ENCODE data around the gene FAM47E. TPM values are rescaled to one million over a fixed set of nuclear protein-coding genes. Genes with fewer than 3 reads are reported as not detected.

The FAM47E gene
- total and polyA plus RNA-seq, 4 donors: 0.85 to 2.5 (median 1.7) TPM

DNA sequence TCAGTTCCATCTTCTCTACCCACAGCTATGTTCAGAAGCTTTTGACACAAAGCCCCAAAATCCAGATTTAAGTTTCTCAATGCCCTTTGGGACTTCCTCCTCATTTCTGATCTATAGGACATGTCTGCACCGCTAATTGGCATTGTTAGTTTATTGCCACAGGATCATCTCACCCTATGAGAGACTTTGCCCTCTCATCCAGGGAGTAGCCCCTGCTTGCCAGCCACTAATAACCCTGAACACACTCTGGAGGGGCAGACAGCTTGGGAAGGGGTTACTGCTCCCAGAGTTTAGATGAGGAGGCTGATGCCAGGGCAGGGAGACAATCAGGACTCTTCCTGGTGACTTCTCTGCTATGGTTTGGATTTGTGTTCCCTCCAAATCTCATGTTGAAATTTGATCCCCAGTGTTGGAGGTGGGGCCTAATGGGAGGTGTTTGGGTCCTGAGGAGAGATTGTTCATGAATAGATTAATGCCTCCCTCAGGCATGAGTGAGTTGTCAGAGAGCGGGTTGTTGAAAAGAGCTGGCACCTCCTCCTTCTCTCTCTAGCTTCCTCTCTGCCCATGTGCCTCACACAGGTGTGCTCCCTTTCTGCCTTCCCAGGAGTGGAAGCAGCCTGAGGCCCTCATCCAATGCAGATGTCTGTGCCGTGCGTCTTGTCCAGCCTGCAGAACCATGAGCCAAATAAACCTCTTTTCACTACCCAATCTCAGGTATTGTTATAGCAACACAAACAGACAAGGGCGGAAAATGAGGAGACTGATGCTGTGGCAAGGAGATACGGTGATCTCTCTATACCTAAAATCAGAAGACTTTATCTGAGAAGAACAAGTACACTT is 34.3 kb upstream of the FAM47E start:
- no peaks in the 10 kb centered on the region for H3K36me3 ChIP-seq (ENCODE audit: control insufficient read depth in 4 of 4, insufficient read depth in 3 of 4, low read depth in 1 of 4, low read length in 3 of 4)

More for the DNA sequence above, 34.3 kb upstream of the FAM47E start:
- H3K27ac ChIP-seq (ENCODE audit: low read depth in 1 of 2, low read length in 2 of 2): peak overlapping the region; percentile 77 to 82
- no peak for DNase-seq (ENCODE audit: low spot score)
- TF ChIP-seq HNF4G (IDR thresholded peaks at IDR 0.05) (peak; percentile 44), NR2F2 (IDR thresholded peaks at IDR 0.05) (no peak), GABPA (IDR thresholded peaks at IDR 0.05 in 1 of 2, conservative IDR thresholded peaks at IDR 0.05 in 1 of 2) (no peak), FOXA2 (IDR thresholded peaks at IDR 0.05) (no peak), RAD21 (IDR thresholded peaks at IDR 0.05) (peak in 1 of 2 donors; percentile 14), HNF4A (conservative IDR thresholded peaks at IDR 0.05) (peak; percentile 83 to 87), TAF1 (conservative IDR thresholded peaks at IDR 0.05) (no peak), EGR1 (IDR thresholded peaks at IDR 0.05; ENCODE audit: low read depth in 2 of 2) (no peak), RXRA (IDR thresholded peaks at IDR 0.05) (peak; percentile 44 to 48), SP1 (IDR thresholded peaks at IDR 0.05) (peak; percentile 41), FOXA1 (IDR thresholded peaks at IDR 0.05) (no peak), JUND (IDR thresholded peaks at IDR 0.05) (peak in 1 of 2 donors; percentile 5), YY1 (IDR thresholded peaks at IDR 0.05) (peak; percentile 92)
- TF ChIP-seq, protein P1, sequence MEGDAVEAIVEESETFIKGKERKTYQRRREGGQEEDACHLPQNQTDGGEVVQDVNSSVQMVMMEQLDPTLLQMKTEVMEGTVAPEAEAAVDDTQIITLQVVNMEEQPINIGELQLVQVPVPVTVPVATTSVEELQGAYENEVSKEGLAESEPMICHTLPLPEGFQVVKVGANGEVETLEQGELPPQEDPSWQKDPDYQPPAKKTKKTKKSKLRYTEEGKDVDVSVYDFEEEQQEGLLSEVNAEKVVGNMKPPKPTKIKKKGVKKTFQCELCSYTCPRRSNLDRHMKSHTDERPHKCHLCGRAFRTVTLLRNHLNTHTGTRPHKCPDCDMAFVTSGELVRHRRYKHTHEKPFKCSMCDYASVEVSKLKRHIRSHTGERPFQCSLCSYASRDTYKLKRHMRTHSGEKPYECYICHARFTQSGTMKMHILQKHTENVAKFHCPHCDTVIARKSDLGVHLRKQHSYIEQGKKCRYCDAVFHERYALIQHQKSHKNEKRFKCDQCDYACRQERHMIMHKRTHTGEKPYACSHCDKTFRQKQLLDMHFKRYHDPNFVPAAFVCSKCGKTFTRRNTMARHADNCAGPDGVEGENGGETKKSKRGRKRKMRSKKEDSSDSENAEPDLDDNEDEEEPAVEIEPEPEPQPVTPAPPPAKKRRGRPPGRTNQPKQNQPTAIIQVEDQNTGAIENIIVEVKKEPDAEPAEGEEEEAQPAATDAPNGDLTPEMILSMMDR (IDR thresholded peaks at IDR 0.05; ENCODE audit: low read depth, low read length, missing input control): no peak
- TF ChIP-seq, protein P2, sequence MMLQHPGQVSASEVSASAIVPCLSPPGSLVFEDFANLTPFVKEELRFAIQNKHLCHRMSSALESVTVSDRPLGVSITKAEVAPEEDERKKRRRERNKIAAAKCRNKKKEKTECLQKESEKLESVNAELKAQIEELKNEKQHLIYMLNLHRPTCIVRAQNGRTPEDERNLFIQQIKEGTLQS (IDR thresholded peaks at IDR 0.05): no peak
- TF ChIP-seq, protein P3, sequence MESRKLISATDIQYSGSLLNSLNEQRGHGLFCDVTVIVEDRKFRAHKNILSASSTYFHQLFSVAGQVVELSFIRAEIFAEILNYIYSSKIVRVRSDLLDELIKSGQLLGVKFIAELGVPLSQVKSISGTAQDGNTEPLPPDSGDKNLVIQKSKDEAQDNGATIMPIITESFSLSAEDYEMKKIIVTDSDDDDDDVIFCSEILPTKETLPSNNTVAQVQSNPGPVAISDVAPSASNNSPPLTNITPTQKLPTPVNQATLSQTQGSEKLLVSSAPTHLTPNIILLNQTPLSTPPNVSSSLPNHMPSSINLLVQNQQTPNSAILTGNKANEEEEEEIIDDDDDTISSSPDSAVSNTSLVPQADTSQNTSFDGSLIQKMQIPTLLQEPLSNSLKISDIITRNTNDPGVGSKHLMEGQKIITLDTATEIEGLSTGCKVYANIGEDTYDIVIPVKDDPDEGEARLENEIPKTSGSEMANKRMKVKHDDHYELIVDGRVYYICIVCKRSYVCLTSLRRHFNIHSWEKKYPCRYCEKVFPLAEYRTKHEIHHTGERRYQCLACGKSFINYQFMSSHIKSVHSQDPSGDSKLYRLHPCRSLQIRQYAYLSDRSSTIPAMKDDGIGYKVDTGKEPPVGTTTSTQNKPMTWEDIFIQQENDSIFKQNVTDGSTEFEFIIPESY (IDR thresholded peaks at IDR 0.05): no peak
- TF ChIP-seq, protein P4, sequence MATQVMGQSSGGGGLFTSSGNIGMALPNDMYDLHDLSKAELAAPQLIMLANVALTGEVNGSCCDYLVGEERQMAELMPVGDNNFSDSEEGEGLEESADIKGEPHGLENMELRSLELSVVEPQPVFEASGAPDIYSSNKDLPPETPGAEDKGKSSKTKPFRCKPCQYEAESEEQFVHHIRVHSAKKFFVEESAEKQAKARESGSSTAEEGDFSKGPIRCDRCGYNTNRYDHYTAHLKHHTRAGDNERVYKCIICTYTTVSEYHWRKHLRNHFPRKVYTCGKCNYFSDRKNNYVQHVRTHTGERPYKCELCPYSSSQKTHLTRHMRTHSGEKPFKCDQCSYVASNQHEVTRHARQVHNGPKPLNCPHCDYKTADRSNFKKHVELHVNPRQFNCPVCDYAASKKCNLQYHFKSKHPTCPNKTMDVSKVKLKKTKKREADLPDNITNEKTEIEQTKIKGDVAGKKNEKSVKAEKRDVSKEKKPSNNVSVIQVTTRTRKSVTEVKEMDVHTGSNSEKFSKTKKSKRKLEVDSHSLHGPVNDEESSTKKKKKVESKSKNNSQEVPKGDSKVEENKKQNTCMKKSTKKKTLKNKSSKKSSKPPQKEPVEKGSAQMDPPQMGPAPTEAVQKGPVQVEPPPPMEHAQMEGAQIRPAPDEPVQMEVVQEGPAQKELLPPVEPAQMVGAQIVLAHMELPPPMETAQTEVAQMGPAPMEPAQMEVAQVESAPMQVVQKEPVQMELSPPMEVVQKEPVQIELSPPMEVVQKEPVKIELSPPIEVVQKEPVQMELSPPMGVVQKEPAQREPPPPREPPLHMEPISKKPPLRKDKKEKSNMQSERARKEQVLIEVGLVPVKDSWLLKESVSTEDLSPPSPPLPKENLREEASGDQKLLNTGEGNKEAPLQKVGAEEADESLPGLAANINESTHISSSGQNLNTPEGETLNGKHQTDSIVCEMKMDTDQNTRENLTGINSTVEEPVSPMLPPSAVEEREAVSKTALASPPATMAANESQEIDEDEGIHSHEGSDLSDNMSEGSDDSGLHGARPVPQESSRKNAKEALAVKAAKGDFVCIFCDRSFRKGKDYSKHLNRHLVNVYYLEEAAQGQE (IDR thresholded peaks at IDR 0.05): peak; percentile 70
- TF ChIP-seq, protein P5, sequence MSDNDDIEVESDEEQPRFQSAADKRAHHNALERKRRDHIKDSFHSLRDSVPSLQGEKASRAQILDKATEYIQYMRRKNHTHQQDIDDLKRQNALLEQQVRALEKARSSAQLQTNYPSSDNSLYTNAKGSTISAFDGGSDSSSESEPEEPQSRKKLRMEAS (IDR thresholded peaks at IDR 0.05): peak; percentile 35
- no peaks in the 10 kb centered on the region for H3K9me3 ChIP-seq (ENCODE audit: control insufficient read depth in 4 of 4, low read length in 3 of 4)
- no peak overlapping the region for H3K4me3 ChIP-seq (ENCODE audit: low read depth in 1 of 3, low read length in 3 of 3)
- no peaks in the 10 kb centered on the region for H3K27me3 ChIP-seq (ENCODE audit: control insufficient read depth in 4 of 4, insufficient read depth in 4 of 4, low read length in 3 of 4)
- no peak overlapping the region for H3K9ac ChIP-seq (ENCODE audit: low read depth in 1 of 2, low read length in 2 of 2)
- 64% methylated on average over 6 of the region's 6 CpGs for WGBS
- peaks cover 8 to 73% (median 57%) of the 10 kb centered on the region in 4 donors for H3K4me1 ChIP-seq (ENCODE audit: control insufficient read depth in 4 of 4, insufficient read depth in 4 of 4, low read length in 3 of 4)

Data from liver (tissue), 9 donors.